ENCODE results near the gene AOAH.

The AOAH gene

GRCh38 chr7:36601601-36602000 is 122.7 kb downstream of the AOAH start:
- ChIA-PET CTCF (interaction anchor here (2.1 kb wide), 1 partner anchor 13 kb away, joined by 4 read pairs; no protein-coding TSS in a partner anchor), POLR2A (no interaction called here)
- DNase-seq (ENCODE audit: extremely low spot score): no peak
- no peak for TF ChIP-seq CTCF (IDR thresholded peaks at IDR 0.05; ENCODE audit: control extremely low read depth, extremely low read depth, low read depth, missing control alignments)

DNA sequence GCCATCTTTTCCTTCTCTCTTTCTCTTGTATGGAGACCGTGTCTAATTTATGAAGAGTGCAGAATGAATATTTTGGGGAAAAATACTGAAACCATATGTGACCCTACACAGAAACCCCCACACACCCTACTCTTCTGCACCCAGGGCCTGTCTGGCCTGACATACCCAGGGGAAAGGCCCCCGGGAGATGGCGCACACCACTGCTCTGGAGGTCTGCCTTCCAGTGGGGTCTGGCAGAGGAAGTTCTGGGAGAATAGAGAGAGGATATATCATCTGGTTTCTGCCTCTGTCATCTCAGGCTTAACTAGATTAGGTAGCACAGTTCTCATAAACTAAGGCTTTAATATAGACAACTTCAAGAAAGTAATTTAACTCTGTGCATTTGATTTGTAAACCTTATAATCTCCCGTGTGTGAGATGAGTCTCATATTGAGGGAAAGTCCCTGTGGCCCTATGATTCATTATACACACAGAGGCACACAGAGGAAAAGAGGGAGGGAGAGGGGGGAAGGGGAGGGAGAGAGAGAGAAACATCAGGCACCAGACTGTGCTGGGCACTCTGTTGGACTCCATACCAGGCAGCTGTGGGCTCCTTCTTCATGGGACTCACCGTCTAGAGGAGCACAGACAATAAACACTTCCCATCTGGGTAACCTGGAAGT is 123.3 kb downstream of the AOAH start:
- ChIA-PET POLR2A (no interaction called here), CTCF (no interaction called here)
- DNase-seq (ENCODE audit: extremely low spot score): no peak
- TF ChIP-seq CTCF (IDR thresholded peaks at IDR 0.05; ENCODE audit: control extremely low read depth, extremely low read depth, low read depth, missing control alignments): no peak

- no peak for DNase-seq (ENCODE audit: extremely low spot score)
- CTCF ChIA-PET: no interaction called here
- TF ChIP-seq CTCF (IDR thresholded peaks at IDR 0.05; ENCODE audit: control extremely low read depth, extremely low read depth, low read depth, missing control alignments): no peak
- POLR2A ChIA-PET: no interaction called here
These were observed 124.0 kb downstream of the AOAH start for GRCh38 chr7:36600314-36600682.

- ChIA-PET CTCF (no interaction called here), POLR2A (no interaction called here)
- no peak for DNase-seq (ENCODE audit: extremely low spot score)
- no peak for TF ChIP-seq CTCF (IDR thresholded peaks at IDR 0.05; ENCODE audit: control extremely low read depth, extremely low read depth, low read depth, missing control alignments)
These were observed 124.5 kb downstream of the AOAH start for GRCh38 chr7:36599645-36600313.

DNA sequence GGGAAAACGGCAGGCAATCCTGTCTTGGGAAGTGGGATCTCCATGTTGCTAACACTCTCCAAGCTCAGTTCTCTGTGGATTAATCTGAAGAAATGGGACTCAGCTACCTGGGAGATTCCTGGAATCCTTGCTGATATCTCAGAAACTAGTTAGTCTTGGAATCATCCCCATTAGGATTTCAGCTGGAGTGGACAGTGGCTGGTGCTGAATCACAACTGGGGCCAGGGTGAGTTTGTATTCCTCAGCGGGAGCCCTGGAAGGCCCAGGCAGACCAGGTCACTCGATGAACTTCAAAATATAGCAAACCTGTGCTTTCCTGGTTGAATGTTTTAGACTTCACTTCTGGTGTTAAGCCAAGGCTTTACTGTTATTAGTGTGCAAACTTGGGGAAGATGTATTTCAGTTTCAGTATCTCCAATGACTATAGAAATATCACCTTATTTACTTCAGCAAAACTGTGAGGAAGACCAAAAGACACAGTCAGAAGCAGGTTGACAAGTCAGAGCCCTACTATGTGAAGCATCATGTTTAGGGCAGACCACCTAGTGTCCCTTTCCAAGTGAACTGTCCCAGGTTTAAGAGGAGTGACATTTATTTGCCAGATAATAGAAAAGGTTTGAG is 126.1 kb downstream of the AOAH start:
- DNase-seq (ENCODE audit: extremely low spot score): no peak
- CTCF ChIA-PET: no interaction called here
- POLR2A ChIA-PET: no interaction called here
- no peak for TF ChIP-seq CTCF (IDR thresholded peaks at IDR 0.05; ENCODE audit: control extremely low read depth, extremely low read depth, low read depth, missing control alignments)

GRCh38 chr7:36597090-36597773 is 127.1 kb downstream of the AOAH start:
- CTCF ChIA-PET: interaction anchor here (0.6 to 1.1 kb wide), 2 partner anchors 12 to 22 kb away, joined by 3 read pairs; no protein-coding TSS in a partner anchor
- DNase-seq (ENCODE audit: extremely low spot score): no peak
- POLR2A ChIA-PET: no interaction called here

More at GRCh38 chr7:36597090-36597773, 127.1 kb downstream of the AOAH start:
- TF ChIP-seq CTCF (IDR thresholded peaks at IDR 0.05; ENCODE audit: control extremely low read depth, extremely low read depth, low read depth, missing control alignments): no peak
